Measurements from ENCODE around the gene SP3. TPM values are rescaled to one million over a fixed set of nuclear protein-coding genes. Genes with fewer than 3 reads are reported as not detected.

The SP3 gene
- total RNA-seq, 1 donor from 2014 or later = 79.9 TPM

DNA sequence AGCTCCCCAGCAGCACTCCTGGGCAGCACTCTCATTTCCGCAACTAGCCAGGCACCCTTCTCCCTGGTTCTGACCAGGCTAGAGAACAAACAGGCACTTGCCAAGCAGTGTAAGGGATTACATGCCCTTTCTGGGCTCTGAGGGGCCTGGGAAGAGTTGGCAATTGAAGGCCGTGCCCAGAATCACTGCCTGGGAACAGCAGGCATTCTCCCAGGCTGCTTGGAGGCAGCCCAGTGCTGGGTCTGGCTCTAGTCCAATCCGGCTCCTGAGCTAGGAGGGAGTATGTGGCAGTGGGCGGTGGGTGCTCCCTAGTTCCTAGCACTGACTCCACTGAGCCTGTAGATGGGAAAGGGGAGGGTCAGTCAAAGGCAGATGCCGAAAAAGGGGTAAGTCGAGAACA lies 34.1 kb upstream of the SP3 start:
- Mint-ChIP-seq H3K27me3 (ENCODE audit: unreplicated experiment) (no peaks in the 10 kb centered on the region), H3K27ac (ENCODE audit: unreplicated experiment) (no peak overlapping the region), H3K4me1 (ENCODE audit: low read depth, unreplicated experiment) (peaks cover 2% of the 10 kb centered on the region), H3K4me3 (ENCODE audit: unreplicated experiment) (no peak overlapping the region), H3K9me3 (ENCODE audit: unreplicated experiment) (no peaks in the 10 kb centered on the region), H3K36me3 (ENCODE audit: unreplicated experiment) (no peaks in the 10 kb centered on the region)
- TF ChIP-seq, protein P1, sequence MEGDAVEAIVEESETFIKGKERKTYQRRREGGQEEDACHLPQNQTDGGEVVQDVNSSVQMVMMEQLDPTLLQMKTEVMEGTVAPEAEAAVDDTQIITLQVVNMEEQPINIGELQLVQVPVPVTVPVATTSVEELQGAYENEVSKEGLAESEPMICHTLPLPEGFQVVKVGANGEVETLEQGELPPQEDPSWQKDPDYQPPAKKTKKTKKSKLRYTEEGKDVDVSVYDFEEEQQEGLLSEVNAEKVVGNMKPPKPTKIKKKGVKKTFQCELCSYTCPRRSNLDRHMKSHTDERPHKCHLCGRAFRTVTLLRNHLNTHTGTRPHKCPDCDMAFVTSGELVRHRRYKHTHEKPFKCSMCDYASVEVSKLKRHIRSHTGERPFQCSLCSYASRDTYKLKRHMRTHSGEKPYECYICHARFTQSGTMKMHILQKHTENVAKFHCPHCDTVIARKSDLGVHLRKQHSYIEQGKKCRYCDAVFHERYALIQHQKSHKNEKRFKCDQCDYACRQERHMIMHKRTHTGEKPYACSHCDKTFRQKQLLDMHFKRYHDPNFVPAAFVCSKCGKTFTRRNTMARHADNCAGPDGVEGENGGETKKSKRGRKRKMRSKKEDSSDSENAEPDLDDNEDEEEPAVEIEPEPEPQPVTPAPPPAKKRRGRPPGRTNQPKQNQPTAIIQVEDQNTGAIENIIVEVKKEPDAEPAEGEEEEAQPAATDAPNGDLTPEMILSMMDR (IDR thresholded peaks at IDR 0.05; ENCODE audit: partially characterized antibody, unreplicated experiment) = no peak
- DNase-seq = no peak

DNA sequence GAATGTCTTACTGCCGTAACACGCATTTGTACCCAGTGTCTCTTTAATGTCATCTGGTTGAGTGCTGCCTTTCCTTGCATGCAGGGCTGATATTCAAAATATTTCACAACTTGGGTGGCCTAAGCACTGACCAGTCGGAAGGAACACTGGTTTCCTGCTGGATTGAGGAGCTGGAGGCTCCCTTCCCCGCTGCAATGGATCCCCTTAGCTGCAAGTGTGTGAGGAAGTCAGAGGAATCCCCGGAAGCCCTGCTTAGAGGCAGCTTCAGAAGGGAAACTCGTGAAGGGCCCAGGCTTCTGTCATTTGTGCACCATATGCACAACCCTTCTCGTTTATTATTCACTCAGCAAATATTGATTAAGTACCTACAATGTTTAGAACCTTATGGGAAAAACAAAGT lies 33.2 kb upstream of the SP3 start:
- no peaks in the 10 kb centered on the region for H3K36me3 Mint-ChIP-seq (ENCODE audit: unreplicated experiment)
- no peaks in the 10 kb centered on the region for H3K27me3 Mint-ChIP-seq (ENCODE audit: unreplicated experiment)
- peak; percentile 26 for DNase-seq
- H3K9me3 Mint-ChIP-seq (ENCODE audit: unreplicated experiment) = no peaks in the 10 kb centered on the region
- peaks cover 9% of the 10 kb centered on the region for H3K4me1 Mint-ChIP-seq (ENCODE audit: low read depth, unreplicated experiment)
- TF ChIP-seq, protein P1 (IDR thresholded peaks at IDR 0.05; ENCODE audit: partially characterized antibody, unreplicated experiment) = no peak
- H3K27ac Mint-ChIP-seq (ENCODE audit: unreplicated experiment) = no peak overlapping the region
- H3K4me3 Mint-ChIP-seq (ENCODE audit: unreplicated experiment) = no peak overlapping the region

DNA sequence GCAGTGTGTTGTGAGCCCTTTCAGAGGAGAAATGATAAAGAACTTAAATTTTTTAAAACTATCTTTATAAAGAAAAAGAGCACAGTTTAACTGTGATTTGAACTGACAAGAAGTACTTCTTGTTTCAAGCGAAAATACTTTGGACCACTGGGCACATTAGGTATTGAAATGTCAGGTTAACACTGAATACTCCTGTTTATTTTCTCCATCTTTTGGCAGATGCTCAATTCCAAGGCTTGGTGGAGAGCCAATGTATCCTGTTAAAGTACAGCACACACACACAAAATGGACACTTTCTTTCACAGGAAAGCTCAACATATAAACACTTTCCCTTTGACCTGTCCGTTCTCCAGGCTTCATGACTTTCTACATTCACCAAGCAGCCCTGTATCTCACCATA lies 32.6 kb upstream of the SP3 start:
- Mint-ChIP-seq H3K9me3 (ENCODE audit: unreplicated experiment) (no peaks in the 10 kb centered on the region), H3K36me3 (ENCODE audit: unreplicated experiment) (no peaks in the 10 kb centered on the region), H3K4me1 (ENCODE audit: low read depth, unreplicated experiment) (peaks cover 9% of the 10 kb centered on the region), H3K4me3 (ENCODE audit: unreplicated experiment) (no peak overlapping the region), H3K27ac (ENCODE audit: unreplicated experiment) (no peak overlapping the region), H3K27me3 (ENCODE audit: unreplicated experiment) (no peaks in the 10 kb centered on the region)
- TF ChIP-seq, protein P1 (IDR thresholded peaks at IDR 0.05; ENCODE audit: partially characterized antibody, unreplicated experiment) = no peak
- DNase-seq = no peak

DNA sequence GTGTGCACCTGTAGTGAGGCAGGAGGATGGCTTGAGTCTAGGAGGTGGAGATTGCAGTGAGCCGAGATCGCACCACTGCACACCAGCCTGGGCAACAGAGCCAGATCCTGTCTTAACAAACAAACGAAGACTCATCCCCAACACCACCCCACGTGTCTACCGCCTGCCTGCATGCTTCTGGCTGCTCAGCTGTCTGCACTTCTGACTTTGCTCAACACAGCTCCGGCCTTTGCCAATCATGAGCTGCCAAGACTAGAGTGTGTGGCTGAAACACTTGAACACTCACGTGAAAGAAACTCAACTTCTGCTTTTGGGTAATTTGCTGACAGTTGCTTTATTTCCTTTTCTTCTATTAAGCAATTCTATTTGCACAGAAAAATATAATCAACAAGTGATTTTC lies 32.1 kb upstream of the SP3 start:
- Mint-ChIP-seq H3K4me1 (ENCODE audit: low read depth, unreplicated experiment) (peaks cover 9% of the 10 kb centered on the region), H3K27ac (ENCODE audit: unreplicated experiment) (no peak overlapping the region), H3K9me3 (ENCODE audit: unreplicated experiment) (no peaks in the 10 kb centered on the region), H3K4me3 (ENCODE audit: unreplicated experiment) (no peak overlapping the region), H3K36me3 (ENCODE audit: unreplicated experiment) (no peaks in the 10 kb centered on the region), H3K27me3 (ENCODE audit: unreplicated experiment) (no peaks in the 10 kb centered on the region)
- TF ChIP-seq, protein P1 (IDR thresholded peaks at IDR 0.05; ENCODE audit: partially characterized antibody, unreplicated experiment) = no peak
- DNase-seq = no peak

DNA sequence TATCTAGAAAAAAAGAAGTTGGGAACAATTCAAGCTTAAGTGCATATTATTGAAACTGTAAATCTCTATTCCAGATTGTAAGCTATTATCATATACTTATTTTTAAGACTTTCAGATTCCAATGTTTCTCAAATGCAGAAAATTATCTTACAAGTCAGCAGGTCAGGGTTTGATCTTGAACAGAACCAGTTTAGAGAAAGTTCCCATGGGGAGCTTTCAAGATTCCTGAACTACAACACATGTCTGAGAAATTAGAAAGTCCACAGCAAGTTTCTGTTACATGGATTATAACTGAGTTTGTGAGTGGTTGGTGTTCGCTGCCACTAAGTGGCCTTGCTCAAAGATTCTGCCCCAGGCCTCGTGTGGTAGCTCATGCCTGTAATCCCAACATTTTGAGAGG lies 31.6 kb upstream of the SP3 start:
- no peaks in the 10 kb centered on the region for H3K9me3 Mint-ChIP-seq (ENCODE audit: unreplicated experiment)
- peaks cover 10% of the 10 kb centered on the region for H3K4me1 Mint-ChIP-seq (ENCODE audit: low read depth, unreplicated experiment)
- DNase-seq = no peak
- TF ChIP-seq, protein P1 (IDR thresholded peaks at IDR 0.05; ENCODE audit: partially characterized antibody, unreplicated experiment) = no peak
- no peak overlapping the region for H3K4me3 Mint-ChIP-seq (ENCODE audit: unreplicated experiment)
- no peaks in the 10 kb centered on the region for H3K36me3 Mint-ChIP-seq (ENCODE audit: unreplicated experiment)
- no peaks in the 10 kb centered on the region for H3K27me3 Mint-ChIP-seq (ENCODE audit: unreplicated experiment)
- no peak overlapping the region for H3K27ac Mint-ChIP-seq (ENCODE audit: unreplicated experiment)
